NB4 (cell line): ENCODE results near the gene SLC39A11.

Experiments used
- MYC ChIP-seq: IDR thresholded peaks from 2 replicates; pipeline ENCODE4 v1.6.1; 2011; ENCODE audit warnings: low read depth, low read length
- POLR2A ChIP-seq: IDR thresholded peaks from 2 replicates; pipeline ENCODE4 v1.6.1; 2011; ENCODE audit warnings: mild to moderate bottlenecking; ENCODE audit not compliant: insufficient read length; ENCODE audit errors: extremely low read depth
- TF ChIP-seq, protein P1 (sequence below): IDR thresholded peaks from one replicate; pipeline ENCODE4 v1.5.1; 2012; ENCODE audit warnings: low read depth, low read length
- TF ChIP-seq, protein P2 (sequence below): IDR thresholded peaks from 2 replicates; pipeline ENCODE4 v1.6.1; 2011; ENCODE audit warnings: low read depth, low read length

- TF ChIP-seq, protein P1, sequence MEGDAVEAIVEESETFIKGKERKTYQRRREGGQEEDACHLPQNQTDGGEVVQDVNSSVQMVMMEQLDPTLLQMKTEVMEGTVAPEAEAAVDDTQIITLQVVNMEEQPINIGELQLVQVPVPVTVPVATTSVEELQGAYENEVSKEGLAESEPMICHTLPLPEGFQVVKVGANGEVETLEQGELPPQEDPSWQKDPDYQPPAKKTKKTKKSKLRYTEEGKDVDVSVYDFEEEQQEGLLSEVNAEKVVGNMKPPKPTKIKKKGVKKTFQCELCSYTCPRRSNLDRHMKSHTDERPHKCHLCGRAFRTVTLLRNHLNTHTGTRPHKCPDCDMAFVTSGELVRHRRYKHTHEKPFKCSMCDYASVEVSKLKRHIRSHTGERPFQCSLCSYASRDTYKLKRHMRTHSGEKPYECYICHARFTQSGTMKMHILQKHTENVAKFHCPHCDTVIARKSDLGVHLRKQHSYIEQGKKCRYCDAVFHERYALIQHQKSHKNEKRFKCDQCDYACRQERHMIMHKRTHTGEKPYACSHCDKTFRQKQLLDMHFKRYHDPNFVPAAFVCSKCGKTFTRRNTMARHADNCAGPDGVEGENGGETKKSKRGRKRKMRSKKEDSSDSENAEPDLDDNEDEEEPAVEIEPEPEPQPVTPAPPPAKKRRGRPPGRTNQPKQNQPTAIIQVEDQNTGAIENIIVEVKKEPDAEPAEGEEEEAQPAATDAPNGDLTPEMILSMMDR, result no peak
- TF ChIP-seq POLR2A, result no peak
- no peak for TF ChIP-seq MYC
- TF ChIP-seq, protein P2, sequence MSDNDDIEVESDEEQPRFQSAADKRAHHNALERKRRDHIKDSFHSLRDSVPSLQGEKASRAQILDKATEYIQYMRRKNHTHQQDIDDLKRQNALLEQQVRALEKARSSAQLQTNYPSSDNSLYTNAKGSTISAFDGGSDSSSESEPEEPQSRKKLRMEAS, result no peak
Observed at GRCh38 chr17:72877348-72877747, 215.1 kb downstream of the SLC39A11 start.
